ENCODE measurements around the gene PMM1. TPM values are rescaled to one million over a fixed set of nuclear protein-coding genes. Genes with fewer than 3 reads are reported as not detected.

PMM1 gene
- polyA plus RNA-seq, 2 of the 4 experiments (the other 2 are of a cell fraction): 23.5 to 28.7 TPM

GRCh38 chr22:41543854-41544670 lies 45.6 kb downstream of the PMM1 start, which contains the start of gene POLR3H (continued):
- TF ChIP-seq RAD21 (conservative IDR thresholded peaks at IDR 0.05 in 1 of 2, IDR thresholded peaks at IDR 0.05 in 1 of 2): peak; percentile 52 to 55
- TF ChIP-seq HEYL (CRISPR knock-in tag; IDR thresholded peaks at IDR 0.05): no peak
- peak; percentile 45; the same call in 1 of the 2 replicates for TF ChIP-seq MAZ (IDR thresholded peaks at IDR 0.05; ENCODE audit: borderline replicate concordance, low read depth, low read length)
- no peak for TF ChIP-seq HMGXB4 (CRISPR knock-in tag; IDR thresholded peaks at IDR 0.05; ENCODE audit: borderline replicate concordance)
- TF ChIP-seq HOXB13 (CRISPR knock-in tag; IDR thresholded peaks at IDR 0.05; ENCODE audit: low read depth): no peak
- no peak for TF ChIP-seq SREBF2 (IDR thresholded peaks at IDR 0.05)
- TF ChIP-seq ZFP36 (IDR thresholded peaks at IDR 0.05; ENCODE audit: borderline replicate concordance, partially characterized antibody): no peak
- TF ChIP-seq PHF8 (IDR thresholded peaks at IDR 0.05; ENCODE audit: borderline replicate concordance, low read depth): 0 out of 2 replicates have a peak, but pooled peaks have one; percentile 36

- CTCF ChIA-PET: interaction anchor here (0.6 to 2.2 kb wide), 5 partner anchors 10 to 140 kb away, joined by 3 to 11 read pairs (median 7); no protein-coding TSS in a partner anchor
- no peak for FAIRE-seq
- H3K4me1 ChIP-seq: peaks cover 20% of the 10 kb centered on the region
- TF ChIP-seq ZSCAN20 (CRISPR knock-in tag; IDR thresholded peaks at IDR 0.05) (no peak), RAD21 (conservative IDR thresholded peaks at IDR 0.05 in 1 of 2, IDR thresholded peaks at IDR 0.05 in 1 of 2) (no peak), JUNB (IDR thresholded peaks at IDR 0.05) (no peak), ELK1 (IDR thresholded peaks at IDR 0.05; ENCODE audit: low read depth, low read length) (no peak), GATA3 (IDR thresholded peaks at IDR 0.05; ENCODE audit: borderline replicate concordance) (no peak), HMGXB4 (CRISPR knock-in tag; IDR thresholded peaks at IDR 0.05; ENCODE audit: borderline replicate concordance) (no peak), POLR2A (IDR thresholded peaks at IDR 0.05; ENCODE audit: low read length) (no peak), CBX8 (IDR thresholded peaks at IDR 0.05) (no peak), ZC3H11A (IDR thresholded peaks at IDR 0.05) (no peak)
- no peak overlapping the region for H3K4me3 ChIP-seq
- POLR2A ChIA-PET: no interaction called here
- DNase-seq (ENCODE audit: low read depth in 1 of 2, low spot score in 1 of 2): no peak
- H3K4me2 ChIP-seq: peak overlapping the region; percentile 86
- H3K27ac ChIP-seq: no peak overlapping the region
- 94% methylated on average over 4 of the region's 4 CpGs for WGBS (ENCODE audit: missing lambda C conversion rate)
- no peak for ATAC-seq
- H3K9me3 ChIP-seq: no peaks in the 10 kb centered on the region
Measured at GRCh38 chr22:41542224-41542623, 47.4 kb downstream of the PMM1 start.

GRCh38 chr22:41541484-41541883 lies 48.2 kb downstream of the PMM1 start:
- 0 out of 3 replicates have a peak overlapping the region, but pooled peaks have one; percentile 86 for H3K4me2 ChIP-seq
- 66% methylated on average over 3 of the region's 3 CpGs for WGBS (ENCODE audit: missing lambda C conversion rate)
- H3K9me3 ChIP-seq: no peaks in the 10 kb centered on the region
- DNase-seq (ENCODE audit: low read depth in 1 of 2, low spot score in 1 of 2) (no peak), ATAC-seq (no peak), FAIRE-seq (no peak)
- ChIA-PET CTCF (interaction anchor here (0.6 to 2.9 kb wide), 5 partner anchors 9 to 136 kb away, joined by 3 to 11 read pairs (median 9); no protein-coding TSS in a partner anchor), POLR2A (no interaction called here)
- no peak overlapping the region for H3K27ac ChIP-seq
- H3K4me3 ChIP-seq: no peak overlapping the region
- peaks cover 20% of the 10 kb centered on the region for H3K4me1 ChIP-seq
- TF ChIP-seq MYC (IDR thresholded peaks at IDR 0.05; ENCODE audit: borderline replicate concordance, low read length): no peak
- TF ChIP-seq RARB (CRISPR knock-in tag; IDR thresholded peaks at IDR 0.05): no peak
- TF ChIP-seq ZC3H11A (IDR thresholded peaks at IDR 0.05): no peak
- TF ChIP-seq POLR2A (IDR thresholded peaks at IDR 0.05; ENCODE audit: low read length): no peak
- TF ChIP-seq RAD21 (conservative IDR thresholded peaks at IDR 0.05 in 1 of 2, IDR thresholded peaks at IDR 0.05 in 1 of 2): no peak
- TF ChIP-seq PHF8 (IDR thresholded peaks at IDR 0.05; ENCODE audit: borderline replicate concordance, low read depth): no peak
- no peak for TF ChIP-seq ELK1 (IDR thresholded peaks at IDR 0.05; ENCODE audit: low read depth, low read length)
- no peak for TF ChIP-seq SMC3 (IDR thresholded peaks at IDR 0.05)
